Neural cell (in vitro differentiated cells): ENCODE measurements around the gene DACH1. TPM values are rescaled to one million over a fixed set of nuclear protein-coding genes. Genes with fewer than 3 reads are reported as not detected.

ENCODE experiments used
- H2AFZ ChIP-seq: fragments of 200-600, 300-800 bp; sonication (generic), shearing (Covaris generic); 2 replicates; pipeline ENCODE4 v1.6.0; 2014; ENCODE audit warnings: low read depth, mild to moderate bottlenecking, antibody characterized with exemption, low read length, moderate library complexity
- H3F3A ChIP-seq: fragments of 200-600 bp; shearing (Covaris generic); 2 replicates; pipeline ENCODE4 v1.6.1; 2016; ENCODE audit warnings: mild to moderate bottlenecking, moderate library complexity, mixed read lengths, antibody characterized with exemption, low read length; ENCODE audit not compliant: insufficient read depth, poor library complexity, severe bottlenecking
- H3K27ac ChIP-seq: fragments of 200-600, 300-800 bp; sonication (generic), shearing (Covaris generic); 2 replicates; pipeline ENCODE4 v1.5.1; 2014; ENCODE audit warnings: mild to moderate bottlenecking, low read length, moderate library complexity
- H3K27me3 ChIP-seq: fragments of 300-800, 200-600 bp; sonication (generic), shearing (Covaris generic); 2 replicates; pipeline ENCODE4 v1.6.0; 2014; ENCODE audit warnings: mild to moderate bottlenecking, low read depth, low read length, moderate library complexity; ENCODE audit not compliant: insufficient read depth
- H3K36me3 ChIP-seq: fragments of 300-800, 200-600 bp; sonication (generic), shearing (Covaris generic); 2 replicates; pipeline ENCODE4 v1.5.1; 2014; ENCODE audit warnings: mild to moderate bottlenecking, antibody characterized with exemption, low read length, moderate library complexity; ENCODE audit not compliant: insufficient read depth
- H3K4me2 ChIP-seq: fragments of 300-800, 200-600 bp; sonication (generic), shearing (Covaris generic); 2 replicates; pipeline ENCODE4 v1.6.0; 2014; ENCODE audit warnings: mild to moderate bottlenecking, low read length
- H3K4me3 ChIP-seq: fragments of 300-800, 200-600 bp; sonication (generic), shearing (Covaris generic); 2 replicates; pipeline ENCODE4 v1.5.1; 2014; ENCODE audit warnings: mild to moderate bottlenecking, low read length, moderate library complexity
- H3K79me2 ChIP-seq: fragments of 200-600 bp; shearing (Covaris generic); replicated peaks from 2 replicates; pipeline ENCODE4 v1.6.0; 2014; ENCODE audit warnings: mild to moderate bottlenecking, low read length, moderate library complexity; ENCODE audit not compliant: insufficient read depth
- H3K9ac ChIP-seq: fragments of 300-800, 200-600 bp; sonication (generic), shearing (Covaris generic); 2 replicates; pipeline ENCODE4 v1.6.1; 2016; ENCODE audit warnings: mild to moderate bottlenecking, low read length, mixed read lengths
- H3K9me2 ChIP-seq: fragments of 200-600 bp; shearing (Covaris generic); 2 replicates; pipeline ENCODE4 v1.6.1; 2016; ENCODE audit warnings: mild to moderate bottlenecking, low read length, mixed read lengths; ENCODE audit not compliant: insufficient read depth
- H3K9me3 ChIP-seq: fragments of 200-600, 300-800 bp; sonication (generic), shearing (Covaris generic); 2 replicates; pipeline ENCODE4 v1.6.1; 2016; ENCODE audit warnings: mild to moderate bottlenecking, mixed run types, low read length, moderate library complexity, mixed read lengths
- H4K20me1 ChIP-seq: fragments of 200-600 bp; shearing (Covaris generic); 2 replicates; pipeline ENCODE4 v1.6.1; 2016; ENCODE audit warnings: mild to moderate bottlenecking, mixed run types; ENCODE audit not compliant: insufficient read depth
- EP300 ChIP-seq: fragments of 450-650 bp; conservative IDR thresholded peaks from 2 replicates; pipeline ENCODE4 v1.6.1; 2014; ENCODE audit warnings: antibody characterized with exemption, mild to moderate bottlenecking, moderate library complexity; ENCODE audit not compliant: poor library complexity, severe bottlenecking
- EZH2 ChIP-seq: fragments of 200-600, 300-800 bp; shearing (Covaris generic), sonication (generic); IDR thresholded peaks from 2 replicates; pipeline ENCODE4 v1.6.1; 2014; ENCODE audit warnings: antibody characterized with exemption, low read length, borderline replicate concordance, mild to moderate bottlenecking; ENCODE audit not compliant: insufficient read depth, poor library complexity, severe bottlenecking
- MXI1 ChIP-seq: fragments of 450-650 bp; conservative IDR thresholded peaks from 2 replicates; pipeline ENCODE4 v1.6.1; 2014; ENCODE audit warnings: antibody characterized with exemption, mild to moderate bottlenecking; ENCODE audit not compliant: poor library complexity, severe bottlenecking
- POLR2AphosphoS5 ChIP-seq: IDR thresholded peaks from 2 replicates; pipeline ENCODE4 v1.6.1; 2012
- RAD21 ChIP-seq: fragments of 450-650 bp; conservative IDR thresholded peaks from 2 replicates; pipeline ENCODE4 v1.6.1; 2014; ENCODE audit warnings: antibody characterized with exemption, mild to moderate bottlenecking, moderate library complexity
- REST ChIP-seq: IDR thresholded peaks from 2 replicates; pipeline ENCODE4 v1.6.1; 2012; ENCODE audit warnings: borderline replicate concordance
- SMC3 ChIP-seq: fragments of 450-650 bp; conservative IDR thresholded peaks from 2 replicates; pipeline ENCODE4 v1.6.1; 2014; ENCODE audit warnings: antibody characterized with exemption, mild to moderate bottlenecking, moderate library complexity; ENCODE audit not compliant: poor library complexity
- TAF1 ChIP-seq: IDR thresholded peaks from 2 replicates; pipeline ENCODE4 v1.6.1; 2012; ENCODE audit warnings: low read depth
- polyA plus RNA-seq: library from polyadenylated mRNA; depleted of rRNA; stranded (reverse); fragments of >200 nt; gene quantifications from 2 replicates; pipeline ENCODE4 v1.2.3, GENCODE V29; 2014
- TF ChIP-seq, protein P1 (sequence below): fragments of 450-650 bp; IDR thresholded peaks from 2 replicates; pipeline ENCODE4 v1.5.1; 2014; ENCODE audit warnings: antibody characterized with exemption, mild to moderate bottlenecking, moderate library complexity; ENCODE audit not compliant: poor library complexity, severe bottlenecking

The DACH1 gene
- polyA plus RNA-seq, 1 donor from 2014 or later = 20.0 TPM

DNA sequence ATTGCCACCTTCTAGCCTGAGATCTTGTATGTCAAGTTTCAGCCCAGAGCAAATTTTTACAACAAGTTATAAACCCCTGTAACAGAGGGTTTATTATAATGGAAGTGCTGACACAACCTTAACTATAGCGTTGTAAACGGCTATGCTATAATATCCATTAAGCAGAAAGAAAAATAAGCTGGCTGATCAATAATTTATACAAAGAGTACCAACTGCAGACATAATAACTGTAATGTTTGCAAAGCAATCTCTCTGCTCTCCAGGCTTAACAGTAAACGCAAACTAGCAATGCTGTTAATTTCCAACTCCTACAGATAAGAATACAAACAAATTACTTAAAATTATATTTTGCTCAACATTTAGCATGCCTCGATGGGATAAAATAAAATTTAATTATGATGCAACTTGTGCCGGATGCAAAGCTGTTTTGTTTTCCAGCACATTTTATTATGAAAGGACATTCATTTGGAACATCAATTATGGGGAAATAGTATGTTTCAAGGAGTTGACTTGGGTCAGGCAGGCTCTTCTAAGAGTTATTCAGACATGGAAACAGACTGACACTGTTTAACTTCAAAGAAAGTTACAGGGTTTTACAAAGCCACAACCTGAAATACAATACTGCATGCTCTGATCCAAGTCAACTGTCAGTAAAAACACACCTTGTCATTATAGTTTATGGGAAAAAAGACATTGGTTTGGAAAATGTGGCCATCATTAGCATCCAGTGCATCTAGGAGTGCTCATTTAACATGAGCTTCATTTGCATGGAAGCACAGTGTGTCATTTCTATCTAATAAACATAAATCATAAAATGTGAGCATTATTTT, 6.6 kb upstream of the DACH1 start:
- Histone ChIP-seq H3K9me2 (no peaks in the 10 kb centered on the region), H3K4me3 (no peak overlapping the region), H3K9me3 (no peaks in the 10 kb centered on the region), H3K27ac (no peak overlapping the region), H3K36me3 (no peaks in the 10 kb centered on the region), H3F3A (no peaks in the 10 kb centered on the region), H3K9ac (no peak overlapping the region), H3K4me2 (no peak overlapping the region), H4K20me1 (no peaks in the 10 kb centered on the region), H3K27me3 (peaks cover 14% of the 10 kb centered on the region), H2AFZ (no peak overlapping the region), H3K79me2 (peaks cover 10% of the 10 kb centered on the region)
- no peak for TF ChIP-seq SMC3
- TF ChIP-seq EP300 = no peak
- TF ChIP-seq POLR2AphosphoS5 = no peak
- no peak for TF ChIP-seq MXI1
- no peak for TF ChIP-seq REST
- TF ChIP-seq RAD21 = no peak
- no peak for TF ChIP-seq EZH2
- TF ChIP-seq, protein P1, sequence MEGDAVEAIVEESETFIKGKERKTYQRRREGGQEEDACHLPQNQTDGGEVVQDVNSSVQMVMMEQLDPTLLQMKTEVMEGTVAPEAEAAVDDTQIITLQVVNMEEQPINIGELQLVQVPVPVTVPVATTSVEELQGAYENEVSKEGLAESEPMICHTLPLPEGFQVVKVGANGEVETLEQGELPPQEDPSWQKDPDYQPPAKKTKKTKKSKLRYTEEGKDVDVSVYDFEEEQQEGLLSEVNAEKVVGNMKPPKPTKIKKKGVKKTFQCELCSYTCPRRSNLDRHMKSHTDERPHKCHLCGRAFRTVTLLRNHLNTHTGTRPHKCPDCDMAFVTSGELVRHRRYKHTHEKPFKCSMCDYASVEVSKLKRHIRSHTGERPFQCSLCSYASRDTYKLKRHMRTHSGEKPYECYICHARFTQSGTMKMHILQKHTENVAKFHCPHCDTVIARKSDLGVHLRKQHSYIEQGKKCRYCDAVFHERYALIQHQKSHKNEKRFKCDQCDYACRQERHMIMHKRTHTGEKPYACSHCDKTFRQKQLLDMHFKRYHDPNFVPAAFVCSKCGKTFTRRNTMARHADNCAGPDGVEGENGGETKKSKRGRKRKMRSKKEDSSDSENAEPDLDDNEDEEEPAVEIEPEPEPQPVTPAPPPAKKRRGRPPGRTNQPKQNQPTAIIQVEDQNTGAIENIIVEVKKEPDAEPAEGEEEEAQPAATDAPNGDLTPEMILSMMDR = no peak

- no peak overlapping the region for H2AFZ ChIP-seq
Observed at GRCh38 chr13:71871844-71872243, 4.8 kb upstream of the DACH1 start.

More at GRCh38 chr13:71871844-71872243, 4.8 kb upstream of the DACH1 start:
- H3K79me2 ChIP-seq = peaks cover 23% of the 10 kb centered on the region
- H3F3A ChIP-seq = peaks cover 5% of the 10 kb centered on the region
- no peaks in the 10 kb centered on the region for H3K36me3 ChIP-seq
- no peaks in the 10 kb centered on the region for H3K9me2 ChIP-seq
- peaks cover 27% of the 10 kb centered on the region for H3K27me3 ChIP-seq
- no peaks in the 10 kb centered on the region for H3K9me3 ChIP-seq
- TF ChIP-seq EP300 = no peak
- no peak for TF ChIP-seq RAD21
- TF ChIP-seq, protein P1 = no peak
- TF ChIP-seq REST = no peak
- no peak for TF ChIP-seq POLR2AphosphoS5
- no peak for TF ChIP-seq MXI1
- no peak for TF ChIP-seq EZH2
- TF ChIP-seq TAF1 = no peak
- no peak for TF ChIP-seq SMC3
- no peak overlapping the region for H3K4me2 ChIP-seq
- no peaks in the 10 kb centered on the region for H4K20me1 ChIP-seq
- no peak overlapping the region for H3K4me3 ChIP-seq
- no peak overlapping the region for H3K27ac ChIP-seq
- no peak overlapping the region for H3K9ac ChIP-seq
